ENCODE results near the gene CCDC188. TPM values are rescaled to one million over a fixed set of nuclear protein-coding genes. Genes with fewer than 3 reads are reported as not detected.

The CCDC188 gene
- total RNA-seq, 2 donors from 2014 or later, result not detected

- Histone ChIP-seq H3K4me3 (ENCODE audit: low read length) (no peak overlapping the region), H3K27ac (ENCODE audit: low read depth, low read length) (no peak overlapping the region), H3K9me3 (ENCODE audit: control insufficient read depth, low read length) (no peaks in the 10 kb centered on the region), H3K27me3 (ENCODE audit: control insufficient read depth, insufficient read depth, low read length, poor library complexity, severe bottlenecking) (no peaks in the 10 kb centered on the region), H3K36me3 (ENCODE audit: control insufficient read depth, insufficient read depth, low read length) (no peaks in the 10 kb centered on the region), H3K9ac (ENCODE audit: extremely low read depth, low read length, poor library complexity, severe bottlenecking) (no peak overlapping the region), H3K4me1 (ENCODE audit: control insufficient read depth, insufficient read depth, low read length) (no peaks in the 10 kb centered on the region)
- Mint-ChIP-seq H3K27me3 (ENCODE audit: insufficient read depth) (no peaks in the 10 kb centered on the region), H3K27ac (no peak overlapping the region), H3K9me3 (no peaks in the 10 kb centered on the region), H3K4me3 (no peak overlapping the region), H3K36me3 (ENCODE audit: low read depth) (no peaks in the 10 kb centered on the region), H3K4me1 (no peaks in the 10 kb centered on the region)
- DNase-seq, result no peak
- TF ChIP-seq, protein P1, sequence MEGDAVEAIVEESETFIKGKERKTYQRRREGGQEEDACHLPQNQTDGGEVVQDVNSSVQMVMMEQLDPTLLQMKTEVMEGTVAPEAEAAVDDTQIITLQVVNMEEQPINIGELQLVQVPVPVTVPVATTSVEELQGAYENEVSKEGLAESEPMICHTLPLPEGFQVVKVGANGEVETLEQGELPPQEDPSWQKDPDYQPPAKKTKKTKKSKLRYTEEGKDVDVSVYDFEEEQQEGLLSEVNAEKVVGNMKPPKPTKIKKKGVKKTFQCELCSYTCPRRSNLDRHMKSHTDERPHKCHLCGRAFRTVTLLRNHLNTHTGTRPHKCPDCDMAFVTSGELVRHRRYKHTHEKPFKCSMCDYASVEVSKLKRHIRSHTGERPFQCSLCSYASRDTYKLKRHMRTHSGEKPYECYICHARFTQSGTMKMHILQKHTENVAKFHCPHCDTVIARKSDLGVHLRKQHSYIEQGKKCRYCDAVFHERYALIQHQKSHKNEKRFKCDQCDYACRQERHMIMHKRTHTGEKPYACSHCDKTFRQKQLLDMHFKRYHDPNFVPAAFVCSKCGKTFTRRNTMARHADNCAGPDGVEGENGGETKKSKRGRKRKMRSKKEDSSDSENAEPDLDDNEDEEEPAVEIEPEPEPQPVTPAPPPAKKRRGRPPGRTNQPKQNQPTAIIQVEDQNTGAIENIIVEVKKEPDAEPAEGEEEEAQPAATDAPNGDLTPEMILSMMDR (conservative IDR thresholded peaks at IDR 0.05), result no peak
- WGBS, 2 experiments (ENCODE audit: insufficient coverage in 1 of 2, insufficient read length in 1 of 2), result 91 to 92% methylated on average over 8 to 32 of the region's 32 CpGs
Measured at GRCh38 chr22:20149257-20150250, 1.3 kb downstream of the CCDC188 start.

GRCh38 chr22:20148414-20148813 lies 2.4 kb downstream of the CCDC188 start:
- Mint-ChIP-seq H3K27ac (no peak overlapping the region), H3K4me1 (no peaks in the 10 kb centered on the region), H3K9me3 (no peaks in the 10 kb centered on the region), H3K4me3 (no peak overlapping the region), H3K36me3 (ENCODE audit: low read depth) (no peaks in the 10 kb centered on the region), H3K27me3 (ENCODE audit: insufficient read depth) (no peaks in the 10 kb centered on the region)
- WGBS, 2 experiments (ENCODE audit: insufficient coverage in 1 of 2, insufficient read length in 1 of 2), result 93 to 94% methylated on average over 16 to 18 of the region's 18 CpGs
- TF ChIP-seq, protein P1 (conservative IDR thresholded peaks at IDR 0.05), result no peak
- no peaks in the 10 kb centered on the region for H3K9me3 ChIP-seq (ENCODE audit: control insufficient read depth, low read length)
- DNase-seq, result no peak
- no peak overlapping the region for H3K9ac ChIP-seq (ENCODE audit: extremely low read depth, low read length, poor library complexity, severe bottlenecking)
- no peaks in the 10 kb centered on the region for H3K4me1 ChIP-seq (ENCODE audit: control insufficient read depth, insufficient read depth, low read length)
- no peaks in the 10 kb centered on the region for H3K36me3 ChIP-seq (ENCODE audit: control insufficient read depth, insufficient read depth, low read length)
- no peak overlapping the region for H3K27ac ChIP-seq (ENCODE audit: low read depth, low read length)
- no peak overlapping the region for H3K4me3 ChIP-seq (ENCODE audit: low read length)
- H3K27me3 ChIP-seq (ENCODE audit: control insufficient read depth, insufficient read depth, low read length, poor library complexity, severe bottlenecking), result no peaks in the 10 kb centered on the region

DNA sequence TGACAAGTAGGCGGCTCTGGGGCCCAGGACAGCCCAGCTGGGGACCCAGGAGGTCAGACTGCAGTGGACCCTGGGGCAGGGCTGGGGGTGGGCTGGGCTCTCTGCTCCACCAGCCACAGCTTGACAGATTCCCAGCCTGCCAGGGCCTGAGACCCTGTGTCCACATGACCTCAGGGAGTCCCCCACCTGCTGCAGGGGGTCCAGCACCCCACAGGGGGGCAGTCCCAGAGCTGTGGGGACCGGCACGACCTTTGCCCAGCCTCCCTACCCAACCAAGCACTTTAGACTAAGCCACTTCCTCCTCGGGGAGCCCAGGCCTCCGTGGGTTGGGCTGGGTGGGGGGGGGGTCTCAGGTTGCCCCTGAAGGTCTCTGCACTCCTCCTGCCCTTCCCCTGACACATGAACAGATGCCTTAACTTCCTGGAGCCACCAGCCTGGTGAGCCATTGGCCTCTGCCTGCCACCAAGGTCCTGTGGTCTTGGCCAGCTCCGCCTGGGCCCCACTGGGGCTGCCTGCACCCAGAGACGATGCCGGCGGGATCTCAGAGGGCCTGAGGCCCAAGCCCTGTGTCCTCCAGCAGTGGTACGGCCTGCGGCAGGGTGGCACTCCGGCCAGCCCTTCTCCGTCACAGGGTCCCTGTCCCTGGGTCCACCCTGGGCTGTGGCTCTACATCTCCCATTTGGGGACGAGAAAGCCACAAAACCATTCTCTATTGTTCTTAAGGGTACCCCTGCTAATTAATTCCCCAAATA lies 3.4 kb downstream of the CCDC188 start:
- TF ChIP-seq, protein P1 (conservative IDR thresholded peaks at IDR 0.05), result no peak
- Mint-ChIP-seq H3K9me3 (no peaks in the 10 kb centered on the region), H3K27ac (no peak overlapping the region), H3K27me3 (ENCODE audit: insufficient read depth) (no peaks in the 10 kb centered on the region), H3K4me1 (no peaks in the 10 kb centered on the region), H3K36me3 (ENCODE audit: low read depth) (no peaks in the 10 kb centered on the region), H3K4me3 (no peak overlapping the region)
- H3K27ac ChIP-seq (ENCODE audit: low read depth, low read length), result peak overlapping the region; percentile 17
- no peak overlapping the region for H3K4me3 ChIP-seq (ENCODE audit: low read length)
- DNase-seq, result no peak
- no peak overlapping the region for H3K9ac ChIP-seq (ENCODE audit: extremely low read depth, low read length, poor library complexity, severe bottlenecking)
- H3K27me3 ChIP-seq (ENCODE audit: control insufficient read depth, insufficient read depth, low read length, poor library complexity, severe bottlenecking), result no peaks in the 10 kb centered on the region
- no peaks in the 10 kb centered on the region for H3K36me3 ChIP-seq (ENCODE audit: control insufficient read depth, insufficient read depth, low read length)
- WGBS, 2 experiments (ENCODE audit: insufficient coverage in 1 of 2, insufficient read length in 1 of 2), result 92 to 100% methylated on average over 1 to 12 of the region's 14 CpGs
- H3K4me1 ChIP-seq (ENCODE audit: control insufficient read depth, insufficient read depth, low read length), result no peaks in the 10 kb centered on the region
- no peaks in the 10 kb centered on the region for H3K9me3 ChIP-seq (ENCODE audit: control insufficient read depth, low read length)
